HG03457 (cell line): ENCODE measurements around the gene PDCD7.
"Not testable (repeated sequence)": the region's sequence is repeated elsewhere in the genome, so short reads cannot be mapped to it uniquely, and the experiment has no call there.

Experiments
- ATAC-seq: cut with Tn5 transposase; IDR thresholded peaks from one replicate; pipeline ENCODE4 v1.9.1; 2021; ENCODE audit warnings: moderate number of reproducible peaks; ENCODE audit not compliant: unreplicated experiment

The PDCD7 gene

GRCh38 chr15:65076486-65077290, 56.9 kb downstream of the PDCD7 start, which contains the start of gene KBTBD13:
Gene KBTBD13 (plus strand): TSS chr15:65076746. CDS start chr15:65076816, 70 bp downstream.
- no peak for ATAC-seq

GRCh38 chr15:65075607-65076395, 57.8 kb downstream of the PDCD7 start:
- ATAC-seq: not testable (repeated sequence)

- not testable (repeated sequence) for ATAC-seq
These were observed 58.7 kb downstream of the PDCD7 start for GRCh38 chr15:65074946-65075345.

- ATAC-seq: no peak
These were observed 61.0 kb downstream of the PDCD7 start for GRCh38 chr15:65072617-65073016.

- no peak for ATAC-seq
These were observed 61.6 kb downstream of the PDCD7 start for GRCh38 chr15:65072027-65072426.

- no peak for ATAC-seq
These were observed 62.2 kb downstream of the PDCD7 start for GRCh38 chr15:65071381-65071811.

- no peak for ATAC-seq
These were observed 63.6 kb downstream of the PDCD7 start for GRCh38 chr15:65069779-65070546.

GRCh38 chr15:65069179-65069578, 64.4 kb downstream of the PDCD7 start:
- ATAC-seq: no peak

GRCh38 chr15:65068403-65068788, 65.2 kb downstream of the PDCD7 start:
- no peak for ATAC-seq

GRCh38 chr15:65067645-65068402, 65.8 kb downstream of the PDCD7 start, which contains the start of gene RASL12:
Gene RASL12 (minus strand): TSS chr15:65067991. CDS start chr15:65067835, 156 bp downstream.
- no peak for ATAC-seq
